ENCODE results near the gene IDS.

The IDS gene

GRCh38 chrX:149455934-149456333 lies 49.2 kb downstream of the IDS start:
- Histone ChIP-seq H3K27me3 (replicated peaks; ENCODE audit: control insufficient read depth, insufficient read depth, low read length) (no peaks in the 10 kb centered on the region), H3K36me3 (ENCODE audit: control insufficient read depth, insufficient read depth, low read length) (no peaks in the 10 kb centered on the region), H3K4me3 (replicated peaks; ENCODE audit: low read depth, low read length) (no peak overlapping the region)
- DNase-seq (ENCODE audit: extremely low read depth, insufficient read length) = no peak
- no peak for TF ChIP-seq CTCF (IDR thresholded peaks at IDR 0.05; ENCODE audit: insufficient read depth, low read length, poor library complexity, severe bottlenecking)

GRCh38 chrX:149453906-149454822 lies 50.9 kb downstream of the IDS start:
- H3K4me3 ChIP-seq (replicated peaks; ENCODE audit: low read depth, low read length) = no peak overlapping the region
- H3K36me3 ChIP-seq (ENCODE audit: control insufficient read depth, insufficient read depth, low read length) = no peaks in the 10 kb centered on the region
- no peak for DNase-seq (ENCODE audit: extremely low read depth, insufficient read length)
- no peak for TF ChIP-seq CTCF (IDR thresholded peaks at IDR 0.05; ENCODE audit: insufficient read depth, low read length, poor library complexity, severe bottlenecking)
- H3K27me3 ChIP-seq (replicated peaks; ENCODE audit: control insufficient read depth, insufficient read depth, low read length) = no peaks in the 10 kb centered on the region

GRCh38 chrX:149453030-149453429 lies 52.1 kb downstream of the IDS start:
- Histone ChIP-seq H3K36me3 (ENCODE audit: control insufficient read depth, insufficient read depth, low read length) (no peaks in the 10 kb centered on the region), H3K27me3 (replicated peaks; ENCODE audit: control insufficient read depth, insufficient read depth, low read length) (no peaks in the 10 kb centered on the region), H3K4me3 (replicated peaks; ENCODE audit: low read depth, low read length) (no peak overlapping the region)
- no peak for TF ChIP-seq CTCF (IDR thresholded peaks at IDR 0.05; ENCODE audit: insufficient read depth, low read length, poor library complexity, severe bottlenecking)
- DNase-seq (ENCODE audit: extremely low read depth, insufficient read length) = no peak

- TF ChIP-seq CTCF (IDR thresholded peaks at IDR 0.05; ENCODE audit: insufficient read depth, low read length, poor library complexity, severe bottlenecking) = no peak
- Histone ChIP-seq H3K4me3 (replicated peaks; ENCODE audit: low read depth, low read length) (no peak overlapping the region), H3K27me3 (replicated peaks; ENCODE audit: control insufficient read depth, insufficient read depth, low read length) (no peaks in the 10 kb centered on the region), H3K36me3 (ENCODE audit: control insufficient read depth, insufficient read depth, low read length) (no peaks in the 10 kb centered on the region)
- DNase-seq (ENCODE audit: extremely low read depth, insufficient read length) = no peak
Observed at GRCh38 chrX:149433451-149433850, 71.7 kb downstream of the IDS start.

GRCh38 chrX:149433051-149433450 lies 72.1 kb downstream of the IDS start:
- Histone ChIP-seq H3K36me3 (ENCODE audit: control insufficient read depth, insufficient read depth, low read length) (no peaks in the 10 kb centered on the region), H3K27me3 (replicated peaks; ENCODE audit: control insufficient read depth, insufficient read depth, low read length) (no peaks in the 10 kb centered on the region), H3K4me3 (replicated peaks; ENCODE audit: low read depth, low read length) (no peak overlapping the region)
- no peak for DNase-seq (ENCODE audit: extremely low read depth, insufficient read length)
- no peak for TF ChIP-seq CTCF (IDR thresholded peaks at IDR 0.05; ENCODE audit: insufficient read depth, low read length, poor library complexity, severe bottlenecking)

Measured in GM06990 (cell line).